Brain pericyte (primary cell): Measurements from ENCODE around the gene NPLOC4.
"Not testable (repeated sequence)": the region's sequence is repeated elsewhere in the genome, so short reads cannot be mapped to it uniquely, and the experiment has no call there.

Experiments
- DNase-seq: peaks from one replicate; pipeline ENCODE4 v3.0.0-alpha.2; 2012; ENCODE audit warnings: low read depth, low spot score

Gene NPLOC4

GRCh38 chr17:81534157-81535006, 102.5 kb downstream of the NPLOC4 start:
- DNase-seq: no peak

- no peak for DNase-seq
These were observed 103.4 kb downstream of the NPLOC4 start for GRCh38 chr17:81533339-81534141.

GRCh38 chr17:81532490-81533287, 104.2 kb downstream of the NPLOC4 start:
- no peak for DNase-seq

GRCh38 chr17:81531998-81532404, 104.9 kb downstream of the NPLOC4 start:
- not testable (repeated sequence) for DNase-seq

- DNase-seq: not testable (repeated sequence)
These were observed 105.9 kb downstream of the NPLOC4 start for GRCh38 chr17:81531013-81531412.

GRCh38 chr17:81529437-81529803, 107.5 kb downstream of the NPLOC4 start:
- DNase-seq: no peak

GRCh38 chr17:81528651-81529436, 108.1 kb downstream of the NPLOC4 start:
- no peak for DNase-seq

- DNase-seq: no peak
These were observed 108.6 kb downstream of the NPLOC4 start for GRCh38 chr17:81528384-81528650.

- no peak for DNase-seq
These were observed 109.1 kb downstream of the NPLOC4 start, which contains the start of gene FSCN2 for GRCh38 chr17:81527591-81528383. Gene FSCN2, plus strand, starts transcription at chr17:81528377. Its CDS starts 155 bp downstream, at chr17:81528532.

GRCh38 chr17:81526662-81527571, 110.0 kb downstream of the NPLOC4 start:
- no peak for DNase-seq

GRCh38 chr17:81524865-81525159, 112.1 kb downstream of the NPLOC4 start:
- DNase-seq: no peak

GRCh38 chr17:81524039-81524864, 112.7 kb downstream of the NPLOC4 start:
- no peak for DNase-seq

- no peak for DNase-seq
These were observed 113.4 kb downstream of the NPLOC4 start for GRCh38 chr17:81523402-81524038.

- no peak for DNase-seq
These were observed 114.2 kb downstream of the NPLOC4 start for GRCh38 chr17:81522491-81523401.

GRCh38 chr17:81520021-81520901, 116.7 kb downstream of the NPLOC4 start:
- no peak for DNase-seq
